Thyroid gland (tissue), 4 donors: Measurements from ENCODE around the gene TTYH1. TPM values are rescaled to one million over a fixed set of nuclear protein-coding genes. Genes with fewer than 3 reads are reported as not detected.

Experiments used
- DNase-seq, 2 donors: peaks; one replicate each; pipeline ENCODE4 v3.0.0-alpha.2; 2019
- H3K27ac ChIP-seq, 3 donors: fragments of 200-600 bp; sonication (generic); 1 replicate in 2 of 3; 2 replicates in 1 of 3; pipeline ENCODE4 v1.5.1; 2016 to 2019; ENCODE audit warnings: mild to moderate bottlenecking in 1 of 3, moderate library complexity in 1 of 3
- H3K27me3 ChIP-seq: fragments of 200-600 bp; sonication (generic); one replicate; pipeline ENCODE4 v1.5.1; 2019
- H3K36me3 ChIP-seq, 2 donors: fragments of 200-600 bp; sonication (generic); one replicate each; pipeline ENCODE4 v1.5.1; 2016 to 2019
- H3K4me1 ChIP-seq, 2 donors: fragments of 200-600 bp; sonication (generic); one replicate each; pipeline ENCODE4 v1.5.1; 2017 to 2019
- H3K4me3 ChIP-seq, 3 donors: fragments of 200-600 bp; sonication (generic); replicated peaks in 1 of 3; 1 replicate in 2 of 3; 2 replicates in 1 of 3; pipeline ENCODE4 v1.5.1; 2016; ENCODE audit warnings: mild to moderate bottlenecking in 1 of 3
- H3K9me3 ChIP-seq: fragments of 200-600 bp; sonication (generic); one replicate; pipeline ENCODE4 v1.5.1; 2017
- POLR2A ChIP-seq, 2 donors: fragments of 450-650 bp; IDR thresholded peaks; one replicate each; pipeline ENCODE4 v1.6.1; 2017; ENCODE audit warnings: antibody characterized with exemption in 2 of 2, mild to moderate bottlenecking in 2 of 2, moderate library complexity in 1 of 2
- WGBS, 2 donors: methylation state at CpG; one replicate each; pipeline ENCODE4 v1.1.5; 2017; 5-methylcytosine and 5-hydroxymethylcytosine counted together
- intact Hi-C: fragments of 100-400 bp; cut with DNase I; formaldehyde crosslinking; loops from one replicate; pipeline ENCODE4 v1.15.1; 2023
- total RNA-seq, 4 donors: library from RNA; depleted of rRNA; stranded (reverse); fragments of >200 nt; gene quantifications; one replicate each; pipeline ENCODE4 v1.2.3, GENCODE V29; 2016
- TF ChIP-seq, protein P1 (sequence below), 6 experiments: fragments of 200-600 bp in 3 of 6; fragments of 450-650 bp in 3 of 6; sonication (generic) in 3 of 6; IDR thresholded peaks; one replicate each; pipeline ENCODE4 v1.5.1; 2016 to 2019; ENCODE audit warnings: antibody characterized with exemption in 6 of 6, mild to moderate bottlenecking in 2 of 6, inconsistent platforms in 1 of 6, moderate library complexity in 1 of 6

The TTYH1 gene
- total RNA-seq, 4 donors from 2014 or later, result 0.45 to 0.94 TPM; not detected in 2

DNA sequence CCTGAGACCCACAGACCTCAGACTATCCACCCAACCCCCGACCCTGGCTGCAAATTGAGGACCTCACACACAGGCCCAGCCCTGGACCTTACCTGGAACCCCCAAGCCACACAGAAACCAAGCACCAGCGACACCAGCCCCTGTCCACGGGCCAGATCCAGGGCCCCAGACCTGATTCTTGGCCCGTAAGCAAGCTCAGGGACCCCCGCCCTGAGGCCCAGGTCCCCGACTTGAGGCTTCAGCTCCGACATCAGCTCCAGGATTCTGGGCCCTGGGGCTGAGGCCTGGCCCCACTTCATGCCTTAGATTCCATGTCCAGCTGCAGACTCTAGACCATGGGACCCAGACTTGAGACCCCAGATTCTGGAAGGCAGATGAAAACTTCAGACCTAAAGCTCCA lies 6.3 kb downstream of the TTYH1 start:
- H3K27ac ChIP-seq, result no peak overlapping the region
- H3K4me3 ChIP-seq, result no peak overlapping the region
- 73 to 87% methylated on average over 4 to 5 of the region's 7 CpGs for WGBS, 2 donors
- peaks cover 5% of the 10 kb centered on the region for H3K27me3 ChIP-seq
- DNase-seq, result no peak
- no peaks in the 10 kb centered on the region for H3K36me3 ChIP-seq
- H3K4me1 ChIP-seq, result peaks cover 0 to 7% of the 10 kb centered on the region in 2 donors
- TF ChIP-seq, protein P1, sequence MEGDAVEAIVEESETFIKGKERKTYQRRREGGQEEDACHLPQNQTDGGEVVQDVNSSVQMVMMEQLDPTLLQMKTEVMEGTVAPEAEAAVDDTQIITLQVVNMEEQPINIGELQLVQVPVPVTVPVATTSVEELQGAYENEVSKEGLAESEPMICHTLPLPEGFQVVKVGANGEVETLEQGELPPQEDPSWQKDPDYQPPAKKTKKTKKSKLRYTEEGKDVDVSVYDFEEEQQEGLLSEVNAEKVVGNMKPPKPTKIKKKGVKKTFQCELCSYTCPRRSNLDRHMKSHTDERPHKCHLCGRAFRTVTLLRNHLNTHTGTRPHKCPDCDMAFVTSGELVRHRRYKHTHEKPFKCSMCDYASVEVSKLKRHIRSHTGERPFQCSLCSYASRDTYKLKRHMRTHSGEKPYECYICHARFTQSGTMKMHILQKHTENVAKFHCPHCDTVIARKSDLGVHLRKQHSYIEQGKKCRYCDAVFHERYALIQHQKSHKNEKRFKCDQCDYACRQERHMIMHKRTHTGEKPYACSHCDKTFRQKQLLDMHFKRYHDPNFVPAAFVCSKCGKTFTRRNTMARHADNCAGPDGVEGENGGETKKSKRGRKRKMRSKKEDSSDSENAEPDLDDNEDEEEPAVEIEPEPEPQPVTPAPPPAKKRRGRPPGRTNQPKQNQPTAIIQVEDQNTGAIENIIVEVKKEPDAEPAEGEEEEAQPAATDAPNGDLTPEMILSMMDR (IDR thresholded peaks at IDR 0.05), result no peak
- no peak for TF ChIP-seq POLR2A (IDR thresholded peaks at IDR 0.05)
- H3K9me3 ChIP-seq, result no peaks in the 10 kb centered on the region
- intact Hi-C loops, result no loop called here

GRCh38 chr19:54422136-54422535 lies 6.9 kb downstream of the TTYH1 start:
- no peaks in the 10 kb centered on the region for H3K27me3 ChIP-seq
- no peak overlapping the region for H3K27ac ChIP-seq
- WGBS, 2 donors, result 46 to 75% methylated on average over 12 to 19 of the region's 20 CpGs
- TF ChIP-seq POLR2A (IDR thresholded peaks at IDR 0.05), result no peak
- TF ChIP-seq, protein P1 (IDR thresholded peaks at IDR 0.05), result no peak
- no peaks in the 10 kb centered on the region for H3K36me3 ChIP-seq
- peaks cover 0 to 7% of the 10 kb centered on the region in 2 donors for H3K4me1 ChIP-seq
- no peaks in the 10 kb centered on the region for H3K9me3 ChIP-seq
- no peak overlapping the region for H3K4me3 ChIP-seq
- no peak for DNase-seq
- intact Hi-C loops, result no loop called here

GRCh38 chr19:54424201-54424600 lies 8.9 kb downstream of the TTYH1 start:
- DNase-seq, result no peak
- H3K9me3 ChIP-seq, result no peaks in the 10 kb centered on the region
- no peak overlapping the region for H3K4me3 ChIP-seq
- H3K27ac ChIP-seq, result no peak overlapping the region
- intact Hi-C loops, result no loop called here
- no peaks in the 10 kb centered on the region for H3K27me3 ChIP-seq
- peaks cover 0 to 7% of the 10 kb centered on the region in 2 donors for H3K4me1 ChIP-seq
- no peaks in the 10 kb centered on the region for H3K36me3 ChIP-seq
- TF ChIP-seq POLR2A (IDR thresholded peaks at IDR 0.05), result no peak
- TF ChIP-seq, protein P1 (IDR thresholded peaks at IDR 0.05), result no peak
- WGBS, 2 donors, result 89 to 90% methylated on average over 14 of the region's 14 CpGs

DNA sequence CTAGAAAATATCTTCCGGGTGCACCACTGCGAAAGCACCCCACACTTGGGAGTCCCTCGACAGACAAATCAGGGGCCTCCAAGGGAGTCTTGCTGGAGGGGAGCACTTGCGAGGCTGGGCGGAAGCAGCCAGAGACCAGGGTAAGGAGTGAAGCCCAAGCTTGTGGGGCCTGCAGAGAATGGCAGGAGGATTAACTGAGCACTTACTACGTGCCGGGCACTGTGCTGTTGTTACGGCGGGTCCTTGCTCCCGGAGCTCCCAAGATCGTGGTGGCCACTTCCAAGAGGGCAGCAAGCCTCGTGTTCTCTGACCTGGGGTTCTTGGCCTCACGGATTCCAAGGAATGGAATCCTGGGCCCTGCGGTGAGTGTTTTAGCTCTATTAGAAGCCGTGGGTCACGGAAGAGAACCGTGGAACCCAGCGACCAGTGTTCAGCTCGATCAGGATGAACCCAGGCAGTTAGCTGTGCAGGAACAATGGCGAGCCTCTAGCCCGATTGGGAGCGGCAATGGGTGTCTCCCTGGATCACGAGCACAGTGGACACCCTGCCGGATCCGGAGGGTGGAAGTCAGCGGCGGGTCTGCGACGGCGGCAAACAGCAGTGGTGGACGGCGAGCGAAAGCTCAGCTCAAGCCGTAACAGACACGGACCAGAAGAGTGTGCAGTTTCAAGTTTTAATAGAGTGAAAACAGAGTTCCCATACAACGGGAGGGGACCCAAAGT lies 9.6 kb downstream of the TTYH1 start:
- Histone ChIP-seq H3K27me3 (no peaks in the 10 kb centered on the region), H3K4me1 (peaks cover 0 to 7% of the 10 kb centered on the region in 2 donors), H3K9me3 (no peaks in the 10 kb centered on the region), H3K4me3 (no peak overlapping the region), H3K27ac (no peak overlapping the region), H3K36me3 (no peaks in the 10 kb centered on the region)
- TF ChIP-seq POLR2A (IDR thresholded peaks at IDR 0.05), result no peak
- TF ChIP-seq, protein P1 (IDR thresholded peaks at IDR 0.05), result no peak
- intact Hi-C loops, result no loop called here
- no peak for DNase-seq
- 86 to 87% methylated on average over 27 to 34 of the region's 36 CpGs for WGBS, 2 donors

DNA sequence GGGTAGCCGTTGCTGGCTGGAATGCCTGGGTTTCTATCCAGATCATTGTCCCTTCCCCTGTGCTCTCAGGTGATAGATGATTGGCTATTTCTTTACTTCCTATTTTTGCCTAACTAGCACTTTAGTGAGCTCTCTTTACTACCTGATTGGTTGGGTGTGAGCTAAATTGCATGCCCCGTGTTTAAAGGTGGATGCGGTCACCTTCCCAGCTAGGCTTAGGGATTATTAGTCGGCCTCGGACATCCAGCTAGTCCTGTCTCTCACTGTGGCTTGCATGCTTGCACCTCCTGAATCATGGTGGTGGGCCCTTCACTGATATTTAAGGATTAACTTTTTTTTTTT lies 10.1 kb downstream of the TTYH1 start:
- H3K9me3 ChIP-seq, result no peaks in the 10 kb centered on the region
- TF ChIP-seq POLR2A (IDR thresholded peaks at IDR 0.05), result no peak
- TF ChIP-seq, protein P1 (IDR thresholded peaks at IDR 0.05), result no peak
- no peak overlapping the region for H3K4me3 ChIP-seq
- no peaks in the 10 kb centered on the region for H3K27me3 ChIP-seq
- H3K36me3 ChIP-seq, result no peaks in the 10 kb centered on the region
- WGBS, 2 donors, result 70 to 76% methylated on average over 5 of the region's 5 CpGs
- DNase-seq, result no peak
- peaks cover 1 to 8% of the 10 kb centered on the region in 2 donors for H3K4me1 ChIP-seq
- intact Hi-C loops, result no loop called here
- H3K27ac ChIP-seq, result no peak overlapping the region
